ENCODE data around the gene PDAP1. TPM values are rescaled to one million over a fixed set of nuclear protein-coding genes. Genes with fewer than 3 reads are reported as not detected.

PDAP1 gene
- total RNA-seq, 1 experiment from 2014 or later: 200 TPM

- no peak for TF ChIP-seq CTCF (IDR thresholded peaks at IDR 0.05; ENCODE audit: unreplicated experiment)
- CTCF ChIA-PET: interaction anchor here (0.5 to 0.6 kb wide), 2 partner anchors 11 to 1281 kb away, joined by 3 read pairs; no protein-coding TSS in a partner anchor
- H3K4me3 Mint-ChIP-seq (ENCODE audit: unreplicated experiment): no peak overlapping the region
- peaks cover 26% of the 10 kb centered on the region for H3K36me3 Mint-ChIP-seq (ENCODE audit: insufficient read depth, unreplicated experiment)
- POLR2A ChIA-PET: interaction anchor here (0.7 kb wide), 1 partner anchor 417 kb away, joined by 3 read pairs; no protein-coding TSS in a partner anchor
- intact Hi-C loops (cut with micrococcal nuclease): no loop called here
- BruUV-seq (replicated peaks): no TSS peak
- DNase-seq (ENCODE audit: unreplicated experiment): no peak
- no peak overlapping the region for H3K27ac Mint-ChIP-seq (ENCODE audit: low read depth, unreplicated experiment)
- H3K27me3 Mint-ChIP-seq (ENCODE audit: insufficient read depth, unreplicated experiment): no peaks in the 10 kb centered on the region
- H3K9me3 Mint-ChIP-seq (ENCODE audit: unreplicated experiment): no peaks in the 10 kb centered on the region
- H3K4me1 Mint-ChIP-seq (ENCODE audit: insufficient read depth, unreplicated experiment): peaks cover 5% of the 10 kb centered on the region
Measured at GRCh38 chr7:99369767-99370391, 38.5 kb downstream of the PDAP1 start.

GRCh38 chr7:99368750-99369389, 39.5 kb downstream of the PDAP1 start:
- Mint-ChIP-seq H3K9me3 (ENCODE audit: unreplicated experiment) (no peaks in the 10 kb centered on the region), H3K4me1 (ENCODE audit: insufficient read depth, unreplicated experiment) (peaks cover 5% of the 10 kb centered on the region), H3K4me3 (ENCODE audit: unreplicated experiment) (no peak overlapping the region), H3K27me3 (ENCODE audit: insufficient read depth, unreplicated experiment) (no peaks in the 10 kb centered on the region), H3K36me3 (ENCODE audit: insufficient read depth, unreplicated experiment) (peaks cover 34% of the 10 kb centered on the region), H3K27ac (ENCODE audit: low read depth, unreplicated experiment) (no peak overlapping the region)
- TF ChIP-seq CTCF (IDR thresholded peaks at IDR 0.05; ENCODE audit: unreplicated experiment): no peak
- BruUV-seq (replicated peaks): no TSS peak
- intact Hi-C loops (cut with micrococcal nuclease): no loop called here
- ChIA-PET POLR2A (interaction anchor here (1.0 kb wide), 1 partner anchor 40 kb away, joined by 3 read pairs; the partner anchor contains the start of genes BUD31 and PDAP1), CTCF (interaction anchor here (1.0 kb wide), 1 partner anchor 44 kb away, joined by 3 read pairs; no protein-coding TSS in a partner anchor)
- no peak for DNase-seq (ENCODE audit: unreplicated experiment)

- Mint-ChIP-seq H3K27me3 (ENCODE audit: insufficient read depth, unreplicated experiment) (no peaks in the 10 kb centered on the region), H3K4me3 (ENCODE audit: unreplicated experiment) (no peak overlapping the region), H3K36me3 (ENCODE audit: insufficient read depth, unreplicated experiment) (peaks cover 56% of the 10 kb centered on the region), H3K9me3 (ENCODE audit: unreplicated experiment) (no peaks in the 10 kb centered on the region), H3K27ac (ENCODE audit: low read depth, unreplicated experiment) (no peak overlapping the region), H3K4me1 (ENCODE audit: insufficient read depth, unreplicated experiment) (peaks cover 5% of the 10 kb centered on the region)
- intact Hi-C loops (cut with micrococcal nuclease): no loop called here
- POLR2A ChIA-PET: interaction anchor here (1.5 kb wide), 1 partner anchor 42 kb away, joined by 3 read pairs; the partner anchor contains the start of genes BUD31 and PDAP1
- BruUV-seq (replicated peaks): no TSS peak
- TF ChIP-seq CTCF (IDR thresholded peaks at IDR 0.05; ENCODE audit: unreplicated experiment): no peak
- CTCF ChIA-PET: interaction anchor here (0.5 kb wide), 1 partner anchor 765 kb away, joined by 3 read pairs; no protein-coding TSS in a partner anchor
- DNase-seq (ENCODE audit: unreplicated experiment): no peak
Measured at GRCh38 chr7:99366646-99367045, 41.8 kb downstream of the PDAP1 start.
